ENCODE data around the gene C20orf204.
"Not testable (repeated sequence)": the region's sequence is repeated elsewhere in the genome, so short reads cannot be mapped to it uniquely, and the experiment has no call there.

C20orf204 gene, protein sequence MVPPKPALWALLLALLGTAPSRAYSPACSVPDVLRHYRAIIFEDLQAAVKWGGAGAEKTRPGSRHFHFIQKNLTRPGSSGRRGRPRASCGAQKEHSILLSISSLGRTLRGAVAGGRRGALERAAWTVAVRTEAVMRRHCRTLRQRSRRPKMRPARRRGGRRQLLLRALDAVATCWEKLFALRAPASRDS

DNA sequence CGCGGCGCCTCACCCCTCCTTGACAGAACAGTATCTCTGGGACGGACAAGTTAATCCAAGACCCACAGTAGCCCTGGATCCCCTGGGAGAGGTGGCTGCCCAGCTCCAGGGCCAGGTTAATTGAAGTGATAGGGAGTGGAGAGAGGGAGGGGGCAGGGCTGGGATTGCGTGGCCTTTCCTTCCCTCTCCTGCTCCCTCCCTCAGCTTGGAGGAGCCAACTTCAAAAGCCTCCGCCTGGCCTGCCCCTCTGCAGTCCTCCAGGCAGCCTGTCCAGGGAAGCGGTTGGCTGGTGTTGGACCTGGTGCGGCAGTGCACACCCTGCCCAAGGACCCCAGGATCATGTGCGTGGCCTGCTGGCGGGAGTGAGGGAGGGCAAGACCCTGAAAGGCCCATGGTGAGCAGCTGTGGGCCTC is at the start of gene C20orf204:
C20orf204 (plus strand) TSS at position 250 of the 413 bp plus-strand sequence; CDS start at position 392, 142 bp downstream.
- DNase-seq: no peak

DNA sequence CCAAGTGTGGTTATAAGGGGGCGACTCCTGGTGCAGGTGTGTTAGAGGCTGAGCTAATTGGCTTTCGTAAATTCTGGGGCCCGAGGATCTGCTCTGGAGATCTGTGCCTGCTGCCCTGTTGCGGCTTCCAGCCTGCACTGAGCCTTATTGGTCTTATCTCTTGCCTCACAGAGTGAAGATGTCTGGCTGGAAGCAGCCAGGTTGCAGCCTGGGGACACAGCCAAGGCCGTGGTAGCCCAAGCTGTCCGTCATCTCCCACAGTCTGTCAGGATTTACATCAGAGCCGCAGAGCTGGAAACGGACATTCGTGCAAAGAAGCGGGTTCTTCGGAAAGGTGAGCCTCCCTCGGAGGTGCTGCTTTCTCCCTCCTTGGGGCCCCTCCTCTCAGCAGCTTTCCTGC is 35.1 kb upstream of the C20orf204 start:
- DNase-seq: no peak

DNA sequence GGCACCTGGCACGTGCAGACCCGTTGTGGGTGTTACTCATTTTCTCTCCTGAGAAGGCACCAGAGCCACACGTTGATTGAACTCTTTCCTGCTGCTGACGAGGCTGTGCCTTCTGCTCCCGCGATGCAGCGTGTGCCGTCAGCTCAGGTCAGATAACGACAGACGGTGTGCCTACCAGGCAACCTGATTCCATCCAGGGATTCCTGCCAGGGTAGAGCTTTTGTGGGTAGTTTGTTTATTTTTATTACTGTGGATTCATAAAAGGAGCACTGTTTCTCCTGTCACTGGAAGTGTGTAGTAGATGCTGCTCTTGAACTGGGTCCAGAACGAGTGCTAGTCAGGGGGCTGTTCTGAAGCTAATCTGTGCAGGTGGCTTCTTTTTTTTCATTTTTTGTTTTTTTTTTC is 34.4 kb upstream of the C20orf204 start:
- DNase-seq: no peak

DNA sequence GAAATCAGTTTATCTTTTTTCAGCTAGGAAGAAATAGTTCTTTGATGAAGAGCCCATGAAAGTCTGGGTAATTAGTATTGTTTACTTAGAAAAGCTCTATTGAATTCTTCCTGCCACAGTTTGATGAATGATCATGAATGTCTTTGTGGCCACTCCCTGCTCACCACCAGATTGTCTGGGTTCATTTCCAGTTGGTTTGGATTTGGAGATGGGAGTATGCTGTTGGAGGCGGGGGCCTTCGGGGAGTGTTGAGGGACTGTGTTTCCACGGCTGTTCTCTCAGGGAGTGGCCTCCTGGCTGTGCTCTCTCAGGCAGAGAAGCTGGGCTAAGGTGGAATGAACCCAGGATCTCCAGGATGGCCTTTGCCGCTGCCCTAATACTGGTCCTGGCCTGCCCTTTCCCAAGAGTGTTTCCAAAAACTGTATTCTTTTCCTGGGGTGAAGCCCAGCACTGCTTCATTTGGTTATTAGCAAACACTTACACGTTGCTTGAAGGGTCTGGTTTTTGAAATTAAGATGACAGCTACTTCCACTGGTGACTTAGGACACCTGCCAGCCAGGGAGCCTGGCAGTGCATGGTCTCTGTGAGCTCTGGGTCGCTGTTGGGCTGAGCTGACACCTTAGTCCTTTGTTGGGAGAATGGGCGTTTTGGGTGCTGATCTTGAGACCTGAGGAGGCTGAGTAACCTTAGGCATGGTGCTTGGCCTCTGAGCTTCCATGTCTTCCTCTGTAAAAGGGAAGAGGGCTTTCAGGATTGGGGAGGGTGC is 31.8 kb upstream of the C20orf204 start:
- no peak for DNase-seq

DNA sequence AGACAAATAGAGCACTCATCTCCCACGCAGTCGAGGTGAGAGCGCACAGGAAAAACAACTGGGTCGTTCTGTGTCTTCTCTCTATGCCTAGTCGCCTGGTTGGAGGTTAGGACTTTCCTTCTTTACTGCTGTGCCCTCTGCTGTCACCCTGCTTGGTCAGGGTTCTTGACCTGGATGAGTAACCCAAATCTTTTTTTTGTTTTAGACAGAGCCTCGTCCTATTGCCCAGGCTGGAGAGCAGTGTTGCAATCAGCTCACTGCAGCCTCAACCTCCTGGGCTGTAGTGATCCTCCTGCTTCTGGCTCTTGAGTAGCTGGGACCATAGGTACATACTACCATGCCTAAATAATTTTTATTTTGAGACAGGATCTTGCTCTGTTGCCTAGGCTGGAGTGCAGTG is 30.6 kb upstream of the C20orf204 start:
- no peak for DNase-seq

DNA sequence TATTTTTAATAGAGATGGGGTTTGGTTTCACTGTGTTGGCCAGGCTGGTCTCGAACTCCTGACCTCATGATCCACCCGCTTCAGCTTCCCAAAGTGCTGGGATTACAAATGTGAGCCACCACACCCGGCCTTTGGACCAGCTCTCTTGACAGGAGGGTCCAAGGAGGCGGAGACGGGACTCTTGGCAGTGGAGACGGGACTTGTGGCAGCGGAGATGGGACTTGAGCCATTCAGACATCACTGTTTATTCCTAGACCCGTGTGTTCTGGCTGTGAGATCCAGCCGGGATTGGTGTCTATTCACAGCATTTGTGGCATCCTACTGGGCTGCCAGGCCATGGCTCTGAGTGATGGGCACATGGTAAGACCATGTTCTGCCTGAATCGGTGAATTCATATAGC is 29.5 kb upstream of the C20orf204 start:
- no peak for DNase-seq

DNA sequence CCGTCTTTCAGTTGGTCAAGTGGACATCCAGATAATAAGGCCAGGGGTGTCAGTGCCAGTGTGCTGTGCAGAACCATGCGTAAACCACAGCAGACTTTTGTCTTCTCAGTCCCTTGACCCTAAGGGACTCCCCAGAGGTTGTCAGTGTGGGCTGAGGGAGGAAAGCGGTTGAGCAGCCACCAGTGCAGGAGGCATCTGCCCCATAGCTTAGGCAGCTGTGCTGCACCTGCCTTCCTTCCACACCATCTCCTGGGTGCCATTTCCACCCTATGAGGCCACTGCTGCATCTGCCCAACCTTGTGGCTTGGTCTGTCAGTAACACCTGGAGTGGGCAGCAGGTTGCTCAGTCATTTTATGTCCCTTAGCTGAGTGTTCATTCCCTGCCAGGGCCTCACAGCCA is 29.1 kb upstream of the C20orf204 start:
- DNase-seq: no peak

DNA sequence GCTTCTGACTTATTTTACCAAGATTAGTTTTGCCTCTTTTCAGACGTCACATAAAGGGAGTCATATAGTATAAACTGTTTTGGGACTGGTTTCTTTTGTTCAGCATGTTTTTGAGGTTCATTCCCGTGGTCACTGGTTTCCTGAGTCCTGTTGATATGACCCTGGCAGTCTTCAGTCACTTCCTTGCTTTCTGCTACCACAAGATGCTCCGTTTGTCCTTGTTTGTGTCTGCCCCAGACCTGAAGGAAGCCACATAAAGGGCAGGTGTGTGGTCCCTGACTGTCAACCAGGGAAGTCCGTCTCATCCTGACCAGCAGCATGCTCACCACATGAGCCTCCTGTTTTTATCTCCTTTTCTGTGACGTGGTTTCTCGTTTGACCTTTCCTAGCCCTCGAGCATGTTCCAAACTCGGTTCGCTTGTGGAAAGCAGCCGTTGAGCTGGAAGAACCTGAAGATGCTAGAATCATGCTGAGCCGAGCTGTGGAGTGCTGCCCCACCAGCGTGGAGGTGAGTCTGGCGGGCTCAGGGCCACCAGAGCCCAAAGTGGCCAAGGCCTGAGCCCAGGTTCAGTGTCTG is 26.1 kb upstream of the C20orf204 start:
- DNase-seq: no peak

DNA sequence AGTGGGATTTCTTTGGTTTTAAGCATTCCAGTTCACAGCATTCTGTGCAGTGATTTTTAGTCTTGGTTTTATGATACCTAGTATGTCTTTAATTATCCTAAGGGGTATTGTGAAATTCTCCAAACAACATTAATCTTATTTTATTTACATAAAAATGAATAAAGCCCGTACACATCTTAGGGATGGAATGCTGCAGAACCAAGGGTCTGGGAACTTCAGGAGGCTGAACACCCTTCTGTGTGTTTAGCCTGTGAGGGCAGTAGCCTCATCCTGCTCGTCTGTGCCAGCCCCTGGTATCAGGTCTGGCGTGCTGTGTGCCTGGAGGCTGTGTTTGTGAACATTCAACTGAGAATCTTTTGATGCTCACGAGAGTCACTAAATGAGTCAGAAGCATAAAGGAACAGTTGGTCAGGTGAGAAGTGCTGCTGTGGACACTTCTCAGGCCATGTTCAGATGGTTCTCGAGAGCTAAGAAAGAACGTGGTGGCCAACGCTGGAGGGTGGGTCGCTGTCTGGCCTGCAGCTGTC is 25.2 kb upstream of the C20orf204 start:
- DNase-seq: no peak

DNA sequence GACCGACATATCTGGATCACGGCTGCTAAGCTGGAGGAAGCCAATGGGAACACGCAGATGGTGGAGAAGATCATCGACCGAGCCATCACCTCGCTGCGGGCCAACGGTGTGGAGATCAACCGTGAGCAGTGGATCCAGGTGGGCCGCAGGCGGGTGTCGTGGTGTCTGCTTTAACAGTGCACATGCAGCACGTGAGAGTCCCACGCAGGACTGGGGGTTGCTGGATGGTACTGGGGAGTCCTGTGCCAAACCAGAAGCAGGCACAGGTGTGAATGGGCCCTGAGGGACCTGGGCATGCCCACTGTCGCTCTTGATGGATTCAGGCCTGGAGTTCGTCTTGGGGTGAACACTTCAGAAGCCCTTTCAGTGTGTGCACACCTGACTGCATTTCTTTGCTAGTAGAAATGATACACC is 24.6 kb upstream of the C20orf204 start:
- no peak for DNase-seq

DNA sequence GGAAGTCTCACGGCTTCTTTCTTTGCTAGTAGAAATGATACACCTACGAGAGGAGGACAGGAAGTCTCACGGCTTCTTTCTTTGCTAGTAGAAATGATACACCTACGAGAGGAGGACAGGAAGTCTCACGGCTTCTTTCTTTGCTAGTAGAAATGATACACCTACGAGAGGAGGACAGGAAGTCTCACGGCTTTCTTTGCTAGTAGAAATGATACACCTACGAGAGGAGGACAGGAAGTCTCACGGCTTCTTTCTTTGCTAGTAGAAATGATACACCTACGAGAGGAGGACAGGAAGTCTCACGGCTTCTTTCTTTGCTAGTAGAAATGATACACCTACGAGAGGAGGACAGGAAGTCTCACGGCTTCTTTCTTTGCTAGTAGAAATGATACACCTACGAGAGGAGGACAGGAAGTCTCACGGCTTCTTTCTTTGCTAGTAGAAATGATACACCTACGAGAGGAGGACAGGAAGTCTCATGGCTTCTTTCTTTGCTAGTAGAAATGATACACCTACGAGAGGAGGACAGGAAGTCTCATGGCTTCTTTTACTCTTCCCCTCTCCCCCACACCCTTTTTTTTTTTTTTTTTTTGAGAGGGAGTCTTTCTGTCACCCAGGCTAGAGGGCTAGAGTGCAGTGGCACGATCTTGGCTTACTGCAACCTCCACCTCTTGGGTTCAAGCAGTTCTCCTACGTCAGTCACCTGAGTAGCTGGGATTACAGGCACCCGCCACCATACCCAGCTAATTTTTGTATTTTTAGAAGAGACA is 23.4 kb upstream of the C20orf204 start:
- DNase-seq: not testable (repeated sequence)

DNA sequence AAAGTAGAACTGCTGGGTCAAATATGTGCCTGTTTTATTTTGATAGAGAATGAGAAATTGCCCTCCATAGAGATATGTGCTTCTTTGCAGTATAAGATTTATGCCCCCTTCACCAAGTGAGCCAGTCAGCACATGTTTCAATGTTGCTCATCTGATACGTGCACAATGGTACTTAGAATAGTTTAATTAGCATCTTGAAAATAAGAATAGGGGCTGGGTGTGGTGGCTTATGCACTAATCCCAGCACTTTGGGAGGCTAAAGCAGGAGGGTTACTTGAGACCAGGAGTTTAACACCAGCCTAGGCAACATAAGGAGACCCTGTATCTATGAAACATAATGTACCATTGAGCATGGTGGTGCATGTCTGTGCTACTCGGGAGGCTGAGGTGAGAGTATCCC is 20.3 kb upstream of the C20orf204 start:
- no peak for DNase-seq

DNA sequence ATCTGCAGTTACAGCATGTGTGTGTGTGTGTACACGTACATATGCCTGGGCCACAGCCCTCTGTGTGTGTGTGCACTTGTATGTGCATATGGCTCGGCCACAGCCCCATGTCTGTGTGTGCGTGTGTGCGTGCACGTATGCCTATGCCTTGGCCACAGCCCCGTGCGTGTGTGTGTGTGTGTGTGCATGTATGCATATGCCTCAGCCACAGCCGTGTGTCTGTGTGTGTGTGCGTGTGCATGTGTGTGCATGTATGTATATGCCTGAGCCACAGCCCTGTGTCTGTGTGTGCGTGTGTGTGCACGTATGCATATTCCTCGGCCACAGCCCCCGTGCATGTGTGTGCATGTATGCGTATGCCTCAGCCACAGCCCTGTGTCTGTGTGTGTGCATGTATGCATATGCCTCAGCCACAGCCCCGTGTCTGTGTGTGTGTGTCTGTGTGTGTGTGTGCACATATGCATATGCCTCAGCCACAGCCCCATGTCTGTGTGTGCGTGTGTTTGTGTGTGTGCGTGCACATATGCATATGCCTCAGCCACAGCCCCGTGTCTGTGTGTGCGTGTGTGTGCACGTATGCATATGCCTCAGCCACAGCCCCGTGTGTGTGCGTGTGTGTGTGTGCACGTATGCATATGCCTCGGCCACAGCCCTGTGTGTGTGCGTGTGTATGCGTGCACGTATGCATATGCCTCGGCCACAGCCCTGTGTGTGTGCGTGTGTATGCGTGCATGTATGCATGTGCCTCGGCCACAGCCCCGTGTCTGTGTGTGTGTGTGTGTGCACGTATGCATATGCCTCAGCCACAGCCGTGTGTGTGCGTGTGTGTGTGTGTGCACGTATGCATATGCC is 14.6 kb upstream of the C20orf204 start:
- no peak for DNase-seq

DNA sequence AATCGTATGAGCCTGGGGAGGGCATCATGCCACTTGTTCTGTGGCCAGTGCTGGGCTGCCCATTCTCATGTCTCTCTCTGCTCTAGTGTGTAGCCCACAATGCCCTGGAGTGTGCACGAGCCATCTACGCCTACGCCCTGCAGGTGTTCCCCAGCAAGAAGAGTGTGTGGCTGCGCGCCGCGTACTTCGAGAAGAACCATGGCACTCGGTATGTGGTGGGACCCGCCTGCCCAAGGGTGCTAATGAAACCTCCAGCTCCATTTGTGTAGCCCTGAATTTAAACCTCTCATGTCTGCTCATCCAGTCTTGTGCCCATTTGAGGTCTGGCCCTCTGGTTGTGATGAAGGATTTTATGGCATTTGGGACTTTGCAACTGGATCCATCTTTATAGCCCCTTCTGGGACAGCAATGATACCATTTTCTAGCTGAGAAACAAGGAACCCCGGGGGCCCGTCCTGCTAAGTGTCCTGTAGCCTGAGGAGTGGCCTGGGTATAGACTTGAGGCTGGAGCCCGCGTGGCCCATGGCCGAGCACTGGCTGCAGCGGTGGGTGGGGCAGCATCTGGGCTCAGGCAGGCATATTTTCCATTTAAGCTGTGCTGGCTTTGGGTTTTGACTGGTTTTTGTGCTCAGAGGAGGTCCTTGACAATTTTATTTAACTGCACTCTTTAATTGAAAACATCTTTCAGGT is 13.2 kb upstream of the C20orf204 start:
- DNase-seq: no peak

DNA sequence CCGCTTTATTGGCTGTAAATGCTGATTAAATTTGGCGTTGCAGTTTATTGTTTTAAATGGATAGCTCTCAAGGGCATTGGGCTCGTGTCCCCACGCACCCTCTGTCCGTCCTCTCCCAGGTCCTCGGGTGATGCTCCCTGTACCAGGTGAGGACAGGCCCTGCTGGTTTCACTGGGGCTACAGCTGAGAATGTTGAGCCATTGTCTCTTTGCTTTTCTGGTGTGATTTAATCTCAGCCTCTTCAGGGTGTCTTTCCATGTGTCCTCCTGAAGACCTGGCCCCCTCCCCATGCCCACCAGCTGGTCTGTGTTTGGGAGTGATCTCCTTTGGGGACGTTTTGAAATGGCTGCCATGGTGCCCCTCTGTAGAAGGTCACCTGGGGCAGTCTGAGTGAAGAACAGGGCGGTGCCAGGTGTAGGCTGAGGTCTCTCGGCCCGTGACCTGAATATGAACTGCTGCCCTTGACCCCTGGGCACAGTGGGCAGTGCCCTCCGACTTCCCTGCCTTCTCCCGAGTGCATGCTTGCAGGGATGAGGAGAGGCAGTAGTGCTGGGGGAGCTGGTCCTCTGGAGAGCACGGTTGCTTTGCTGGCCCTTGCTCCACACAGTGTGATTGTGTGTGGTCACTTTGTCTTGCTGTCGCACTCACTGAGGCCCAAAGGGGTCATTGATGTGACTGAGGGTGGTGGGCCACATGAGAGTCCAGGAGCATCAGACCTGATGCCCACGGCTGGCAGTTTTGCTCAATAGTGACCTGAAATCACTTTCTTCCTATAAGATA is 12.4 kb upstream of the C20orf204 start:
- no peak for DNase-seq

DNA sequence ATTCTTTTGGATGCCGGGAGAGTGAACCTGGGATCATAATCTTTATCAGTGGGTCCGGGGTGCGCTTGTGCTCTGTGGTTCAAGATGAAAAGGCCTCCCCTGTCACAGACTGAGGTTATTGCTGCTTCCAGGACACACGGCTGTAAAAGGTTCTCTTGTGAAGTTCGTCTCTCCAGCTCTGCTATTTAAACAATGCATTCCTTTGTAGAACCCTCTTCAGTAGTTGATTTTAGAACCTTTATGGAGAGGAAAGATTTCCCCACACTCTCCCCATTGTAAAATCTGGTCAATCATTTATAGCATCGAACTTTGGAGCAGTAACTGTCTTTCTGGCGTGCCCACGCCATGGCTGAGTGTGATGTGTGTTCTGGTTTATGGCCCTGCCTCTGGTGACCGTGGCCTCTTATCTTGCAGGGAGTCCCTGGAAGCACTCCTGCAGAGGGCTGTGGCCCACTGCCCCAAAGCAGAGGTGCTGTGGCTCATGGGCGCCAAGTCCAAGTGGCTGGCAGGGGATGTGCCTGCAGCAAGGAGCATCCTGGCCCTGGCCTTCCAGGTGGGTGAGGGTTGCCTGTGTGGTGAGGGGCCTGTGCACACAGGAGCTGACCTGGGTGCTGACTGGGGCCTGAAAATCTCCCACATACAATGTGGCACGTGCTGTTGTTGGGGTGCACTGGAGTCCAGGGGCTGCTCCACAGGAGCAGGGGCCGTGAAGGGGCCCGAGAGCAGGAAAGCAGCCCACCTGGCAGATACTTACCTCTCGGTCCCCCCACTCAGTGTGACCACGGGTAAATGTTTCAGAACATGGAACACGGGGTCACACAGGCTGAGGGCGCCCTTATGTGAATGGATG is 11.6 kb upstream of the C20orf204 start:
- DNase-seq: no peak

DNA sequence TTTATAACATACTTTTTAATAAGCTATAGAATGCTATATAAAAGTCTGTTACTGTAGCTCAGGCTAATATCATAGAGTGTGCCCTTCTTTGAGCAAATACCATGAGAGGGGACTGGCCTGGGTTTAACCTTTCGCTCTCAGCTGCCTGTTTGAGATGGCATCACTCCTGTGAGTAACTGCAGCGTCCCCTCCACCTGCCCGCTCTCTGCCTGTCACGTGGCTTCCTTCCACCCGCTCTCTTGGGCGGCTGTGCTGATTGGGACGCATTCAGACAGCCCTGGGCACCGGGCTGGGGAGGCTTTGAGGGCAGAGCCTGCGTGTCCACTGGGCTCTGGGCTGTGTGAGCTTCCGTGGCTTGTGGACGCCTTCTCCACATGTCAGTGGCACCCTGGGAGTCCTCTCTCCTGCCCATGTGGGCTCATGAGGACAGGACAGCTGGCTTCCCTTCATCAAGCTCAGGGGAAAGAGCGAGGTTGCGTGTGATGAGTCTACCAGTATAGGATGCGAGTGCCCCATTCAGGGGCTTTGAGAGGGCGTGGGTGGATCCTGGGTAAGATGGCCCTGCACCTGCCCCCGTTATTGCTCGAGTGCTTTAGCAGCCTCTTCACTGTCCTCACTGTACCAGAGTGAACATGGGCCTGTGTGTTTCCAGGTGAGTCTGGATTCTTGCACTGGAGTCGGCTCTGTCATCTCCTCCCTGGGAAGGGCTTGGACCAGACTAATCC is 10.7 kb upstream of the C20orf204 start:
- DNase-seq: no peak

DNA sequence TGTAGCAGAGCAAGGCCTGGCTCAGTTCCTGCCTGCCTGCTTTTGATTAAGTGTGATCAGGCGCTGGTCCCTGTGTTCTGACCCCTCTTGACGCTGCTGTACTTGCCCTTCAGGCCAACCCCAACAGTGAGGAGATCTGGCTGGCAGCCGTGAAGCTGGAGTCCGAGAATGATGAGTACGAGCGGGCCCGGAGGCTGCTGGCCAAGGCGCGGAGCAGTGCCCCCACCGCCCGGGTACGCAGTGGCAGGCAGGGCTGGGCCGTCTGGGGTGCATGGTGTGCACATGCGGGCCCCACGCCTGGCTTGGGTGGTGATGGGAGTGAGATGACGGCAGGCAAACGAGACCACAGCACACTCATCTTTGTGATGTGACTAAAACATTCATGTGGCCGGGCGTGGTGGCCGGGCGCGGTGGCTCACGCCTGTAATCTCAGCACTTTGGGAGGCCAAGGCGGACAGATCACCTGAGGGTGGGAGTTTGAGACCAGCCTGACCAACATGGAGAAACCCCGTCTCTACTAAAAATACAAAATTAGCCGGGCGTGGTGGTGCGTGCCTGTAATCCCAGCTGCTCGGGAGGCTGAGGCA is 10.1 kb upstream of the C20orf204 start:
- no peak for DNase-seq
